H9 (cell line): ENCODE data around the gene RPRD2. TPM values are rescaled to one million over a fixed set of nuclear protein-coding genes. Genes with fewer than 3 reads are reported as not detected.

Experiments used
- DNase-seq: peaks from one replicate; pipeline ENCODE4 v3.0.0-alpha.2; 2017
- H2AFZ ChIP-seq: one replicate; pipeline ENCODE4 v1.6.1; 2013; ENCODE audit warnings: mild to moderate bottlenecking, low read length, control low read depth, moderate library complexity
- H2AK5ac ChIP-seq: 2 replicates; pipeline ENCODE4 v1.6.1; 2013; ENCODE audit warnings: low read length, control low read depth, mixed read lengths; ENCODE audit not compliant: insufficient read length
- H2BK120ac ChIP-seq: one replicate; pipeline ENCODE4 v1.6.1; 2013; ENCODE audit warnings: low read depth, mild to moderate bottlenecking, low read length, control low read depth, inconsistent platforms; ENCODE audit not compliant: poor library complexity, severe bottlenecking
- H2BK12ac ChIP-seq: 2 replicates; pipeline ENCODE4 v1.6.1; 2013; ENCODE audit warnings: low read length, control low read depth, mixed read lengths, low read depth; ENCODE audit not compliant: insufficient read length
- H2BK15ac ChIP-seq: 2 replicates; pipeline ENCODE4 v1.6.1; 2013; ENCODE audit warnings: low read depth, low read length, control low read depth
- H2BK20ac ChIP-seq: one replicate; pipeline ENCODE4 v1.6.1; 2013; ENCODE audit warnings: low read depth, mild to moderate bottlenecking, low read length, control low read depth, inconsistent platforms; ENCODE audit not compliant: poor library complexity, severe bottlenecking
- H2BK5ac ChIP-seq: 2 replicates; pipeline ENCODE4 v1.6.1; 2013; ENCODE audit warnings: low read length, control low read depth, mixed read lengths; ENCODE audit not compliant: insufficient read length
- H3K14ac ChIP-seq: 2 replicates; pipeline ENCODE4 v1.6.1; 2013; ENCODE audit warnings: low read length, control low read depth; ENCODE audit not compliant: insufficient read depth
- H3K18ac ChIP-seq: 2 replicates; pipeline ENCODE4 v1.6.1; 2013; ENCODE audit warnings: low read depth, mild to moderate bottlenecking, mixed read lengths, low read length, control low read depth; ENCODE audit not compliant: insufficient read length
- H3K23ac ChIP-seq: 2 replicates; pipeline ENCODE4 v1.6.1; 2013; ENCODE audit warnings: low read length, control low read depth, mixed read lengths, low read depth; ENCODE audit not compliant: insufficient read length
- H3K23me2 ChIP-seq: 2 replicates; pipeline ENCODE4 v1.6.1; 2013; ENCODE audit warnings: low read depth, mild to moderate bottlenecking, mixed read lengths, low read length, control low read depth; ENCODE audit not compliant: insufficient read length, poor library complexity, severe bottlenecking
- H3K27ac ChIP-seq: 2 replicates; pipeline ENCODE4 v1.5.1; 2013; ENCODE audit warnings: low read length, control low read depth, mixed read lengths, low read depth; ENCODE audit not compliant: insufficient read length
- H3K27me3 ChIP-seq: 2 replicates; pipeline ENCODE4 v1.6.1; 2013; ENCODE audit warnings: low read length, control low read depth, inconsistent platforms; ENCODE audit not compliant: insufficient read depth
- H3K4ac ChIP-seq: 2 replicates; pipeline ENCODE4 v1.6.1; 2013; ENCODE audit warnings: low read depth, mild to moderate bottlenecking, control low read depth, inconsistent platforms, low read length, moderate library complexity
- H3K4me1 ChIP-seq: 2 replicates; pipeline ENCODE4 v1.6.1; 2013; ENCODE audit warnings: low read length, control low read depth, inconsistent platforms; ENCODE audit not compliant: insufficient read depth
- H3K4me2 ChIP-seq: 2 replicates; pipeline ENCODE4 v1.6.1; 2013; ENCODE audit warnings: low read length, control low read depth, mixed read lengths; ENCODE audit not compliant: insufficient read length, insufficient read depth
- H3K56ac ChIP-seq: 2 replicates; pipeline ENCODE4 v1.6.1; 2013; ENCODE audit warnings: low read depth, mild to moderate bottlenecking, mixed read lengths, low read length, control low read depth; ENCODE audit not compliant: insufficient read length
- H3K79me1 ChIP-seq: 2 replicates; pipeline ENCODE4 v1.6.1; 2013; ENCODE audit warnings: low read depth, mild to moderate bottlenecking, moderate library complexity, low read length, control low read depth, inconsistent platforms; ENCODE audit not compliant: insufficient read depth, poor library complexity, severe bottlenecking
- H3K79me2 ChIP-seq: 2 replicates; pipeline ENCODE4 v1.6.1; 2013; ENCODE audit warnings: low read length, control low read depth, inconsistent platforms; ENCODE audit not compliant: insufficient read depth
- H3K9ac ChIP-seq: 2 replicates; pipeline ENCODE4 v1.6.1; 2013; ENCODE audit warnings: low read length, control low read depth, mixed read lengths; ENCODE audit not compliant: insufficient read length; ENCODE audit errors: extremely low read depth
- H3K9me3 ChIP-seq: one replicate; pipeline ENCODE4 v1.6.1; 2013; ENCODE audit warnings: low read depth, low read length, inconsistent platforms; ENCODE audit not compliant: control insufficient read depth
- H3T11ph ChIP-seq: one replicate; pipeline ENCODE4 v1.6.1; 2013; ENCODE audit warnings: mild to moderate bottlenecking, low read length, control low read depth, inconsistent platforms
- H4K20me1 ChIP-seq: one replicate; pipeline ENCODE4 v1.6.1; 2013; ENCODE audit not compliant: control insufficient read depth, insufficient read length, insufficient read depth
- H4K5ac ChIP-seq: 2 replicates; pipeline ENCODE4 v1.6.1; 2013; ENCODE audit warnings: low read depth, mild to moderate bottlenecking, mixed read lengths, low read length, control low read depth; ENCODE audit not compliant: insufficient read length
- H4K8ac ChIP-seq: replicated peaks from 2 replicates; pipeline ENCODE4 v1.6.1; 2013; ENCODE audit warnings: low read length, control low read depth, mixed read lengths, low read depth; ENCODE audit not compliant: insufficient read length
- H4K91ac ChIP-seq: 2 replicates; pipeline ENCODE4 v1.6.1; 2013; ENCODE audit warnings: low read depth, mild to moderate bottlenecking, moderate library complexity, mixed read lengths, low read length, control low read depth; ENCODE audit not compliant: insufficient read length
- H3K27ac Mint-ChIP-seq, 3 experiments: 2 replicates in 2 of 3; 3 replicates in 1 of 3; pipeline ENCODE4 v1.8.0; 2020 to 2021; ENCODE audit warnings: mixed read lengths in 3 of 3, mild to moderate bottlenecking in 1 of 3, moderate library complexity in 1 of 3
- H3K27me3 Mint-ChIP-seq: 2 replicates; pipeline ENCODE4 v1.8.0; 2021; ENCODE audit warnings: low read depth, mild to moderate bottlenecking, moderate library complexity, mixed read lengths
- H3K36me3 Mint-ChIP-seq, 3 experiments: 2 replicates in 2 of 3; 3 replicates in 1 of 3; pipeline ENCODE4 v1.8.0; 2020 to 2021; ENCODE audit warnings: low read depth in 3 of 3, mixed read lengths in 3 of 3; ENCODE audit not compliant: insufficient read depth in 1 of 3
- H3K4me1 Mint-ChIP-seq, 2 experiments: 2 replicates each; pipeline ENCODE4 v1.8.0; 2020; ENCODE audit warnings: mixed read lengths in 2 of 2
- H3K4me3 Mint-ChIP-seq, 2 experiments: 2 replicates in 1 of 2; 3 replicates in 1 of 2; pipeline ENCODE4 v1.8.0; 2020 to 2021; ENCODE audit warnings: mild to moderate bottlenecking in 2 of 2, mixed read lengths in 2 of 2, moderate library complexity in 1 of 2
- H3K9me3 Mint-ChIP-seq, 2 experiments: 2 replicates in 1 of 2; 3 replicates in 1 of 2; pipeline ENCODE4 v1.8.0; 2020; ENCODE audit warnings: mild to moderate bottlenecking in 2 of 2, mixed read lengths in 2 of 2, moderate library complexity in 1 of 2
- CTCF ChIP-seq: fragments of 200-600 bp; sonication (generic); conservative IDR thresholded peaks from 3 replicates; pipeline ENCODE4 v1.8.0; 2021; ENCODE audit warnings: antibody characterized with exemption, mild to moderate bottlenecking
- WGBS: extraction: QIAGEN DNeasy Blood & Tissue Kit; methylation state at CpG from one replicate; pipeline ENCODE4 v1.1.7; 2013; ENCODE audit warnings: missing lambda C conversion rate, low lambda C conversion rate, mixed read lengths; ENCODE audit not compliant: insufficient read length; ENCODE audit errors: extremely low coverage; 5-methylcytosine and 5-hydroxymethylcytosine counted together
- total RNA-seq: library from RNA; stranded (reverse); gene quantifications from 2 replicates; pipeline ENCODE4 v1.2.1, GENCODE V29; 2021

Gene RPRD2
- total RNA-seq, 1 experiment from 2014 or later, result 39.0 TPM

- Histone ChIP-seq H3K79me2 (no peaks in the 10 kb centered on the region), H3K56ac (no peak overlapping the region), H2BK120ac (no peak overlapping the region), H4K8ac (no peak overlapping the region), H3K27ac (no peak overlapping the region), H2AFZ (no peak overlapping the region), H2BK5ac (no peak overlapping the region), H3K18ac (no peak overlapping the region), H2AK5ac (no peak overlapping the region), H3K9ac (no peak overlapping the region), H3K4me2 (no peak overlapping the region), H4K20me1 (no peaks in the 10 kb centered on the region), H3K27me3 (no peaks in the 10 kb centered on the region), H2BK12ac (no peak overlapping the region), H3T11ph (no peak overlapping the region), H3K14ac (no peak overlapping the region), H4K5ac (no peak overlapping the region), H3K9me3 (no peaks in the 10 kb centered on the region), H3K4ac (no peak overlapping the region), H4K91ac (no peak overlapping the region), H3K23ac (no peak overlapping the region), H2BK20ac (no peak overlapping the region), H3K23me2 (peaks cover 6% of the 10 kb centered on the region), H2BK15ac (no peak overlapping the region), H3K79me1 (no peaks in the 10 kb centered on the region), H3K4me1 (no peaks in the 10 kb centered on the region)
- Mint-ChIP-seq H3K27me3 (peaks cover under 1% of the 10 kb centered on the region; the same call in 1 of the 2 replicates), H3K9me3 (no peaks in the 10 kb centered on the region; a peak in 1 of 5 replicates), H3K36me3 (peaks cover 4 to 11% (median 10%) of the 10 kb centered on the region in 3 experiments; a peak in 6 of 7 replicates), H3K4me1 (peaks cover 5 to 10% of the 10 kb centered on the region in 2 experiments), H3K4me3 (no peak overlapping the region), H3K27ac (no peak overlapping the region)
- TF ChIP-seq CTCF, result peak; percentile 29; the same call in 2 of the 3 replicates
- no CpG with 5 or more reads among the region's 2 CpGs for WGBS
- no peak for DNase-seq
Observed at GRCh38 chr1:150484861-150485260, 120.9 kb downstream of the RPRD2 start.
